Trophoblast cell (in vitro differentiated cells and primary cell): Measurements from ENCODE around the gene AMMECR1L.
"Not testable (repeated sequence)": the region's sequence is repeated elsewhere in the genome, so short reads cannot be mapped to it uniquely, and the experiment has no call there.

ENCODE experiments used
- DNase-seq, 2 donors: peaks; one replicate each; pipeline ENCODE4 v3.0.0-alpha.2; 2016
- H2AFZ ChIP-seq: 2 replicates; pipeline ENCODE4 v1.6.1; 2013; ENCODE audit warnings: low read length, moderate library complexity, mild to moderate bottlenecking; ENCODE audit not compliant: insufficient read depth, poor library complexity
- H2AK5ac ChIP-seq: 2 replicates; pipeline ENCODE4 v1.6.1; 2013; ENCODE audit warnings: mild to moderate bottlenecking, low read length
- H2BK120ac ChIP-seq: 2 replicates; pipeline ENCODE4 v1.6.1; 2013; ENCODE audit warnings: low read length, mild to moderate bottlenecking, moderate library complexity; ENCODE audit not compliant: insufficient read depth, poor library complexity
- H2BK12ac ChIP-seq: 2 replicates; pipeline ENCODE4 v1.6.1; 2013; ENCODE audit warnings: mild to moderate bottlenecking, low read length, moderate library complexity
- H2BK5ac ChIP-seq: 2 replicates; pipeline ENCODE4 v1.6.1; 2013; ENCODE audit warnings: low read length, low read depth, moderate library complexity, mild to moderate bottlenecking; ENCODE audit not compliant: poor library complexity
- H3K14ac ChIP-seq: 2 replicates; pipeline ENCODE4 v1.6.1; 2013; ENCODE audit warnings: mild to moderate bottlenecking, low read length
- H3K18ac ChIP-seq: 2 replicates; pipeline ENCODE4 v1.6.1; 2013; ENCODE audit warnings: mild to moderate bottlenecking, low read length
- H3K23ac ChIP-seq: 2 replicates; pipeline ENCODE4 v1.6.1; 2013; ENCODE audit warnings: low read length
- H3K27ac ChIP-seq: 2 replicates; pipeline ENCODE4 v1.5.1; 2013; ENCODE audit warnings: low read depth, mild to moderate bottlenecking, inconsistent platforms, low read length, moderate library complexity
- H3K27me3 ChIP-seq: 2 replicates; pipeline ENCODE4 v1.6.1; 2013; ENCODE audit warnings: inconsistent platforms, mild to moderate bottlenecking, low read length, moderate library complexity; ENCODE audit not compliant: insufficient read depth
- H3K36me3 ChIP-seq, 2 experiments: 1 replicate in 1 of 2; 2 replicates in 1 of 2; pipeline ENCODE4 v1.6.1; 2013; ENCODE audit warnings: low read length in 2 of 2, mild to moderate bottlenecking in 2 of 2, moderate library complexity in 1 of 2; ENCODE audit not compliant: insufficient read depth in 2 of 2, control insufficient read depth in 1 of 2
- H3K4ac ChIP-seq: 2 replicates; pipeline ENCODE4 v1.6.1; 2013; ENCODE audit warnings: low read depth, mild to moderate bottlenecking, low read length, moderate library complexity
- H3K4me1 ChIP-seq, 2 experiments: 1 replicate in 1 of 2; 2 replicates in 1 of 2; pipeline ENCODE4 v1.6.1; 2013; ENCODE audit warnings: low read length in 2 of 2, mild to moderate bottlenecking in 2 of 2, moderate library complexity in 1 of 2; ENCODE audit not compliant: insufficient read depth in 2 of 2, control insufficient read depth in 1 of 2
- H3K4me2 ChIP-seq: 2 replicates; pipeline ENCODE4 v1.6.1; 2013; ENCODE audit warnings: inconsistent platforms, mild to moderate bottlenecking, low read length, moderate library complexity
- H3K4me3 ChIP-seq: 2 replicates; pipeline ENCODE4 v1.5.1; 2013; ENCODE audit warnings: mild to moderate bottlenecking, low read depth, low read length, inconsistent platforms
- H3K79me1 ChIP-seq: one replicate; pipeline ENCODE4 v1.6.1; 2013; ENCODE audit warnings: low read length
- H3K79me2 ChIP-seq: 2 replicates; pipeline ENCODE4 v1.6.1; 2013; ENCODE audit warnings: low read length, mild to moderate bottlenecking; ENCODE audit not compliant: control insufficient read depth, insufficient read depth, poor library complexity
- H3K9ac ChIP-seq: 2 replicates; pipeline ENCODE4 v1.6.1; 2013; ENCODE audit warnings: mild to moderate bottlenecking, low read length
- H3K9me3 ChIP-seq: 2 replicates; pipeline ENCODE4 v1.6.1; 2013; ENCODE audit warnings: low read depth, mild to moderate bottlenecking, control low read depth, inconsistent platforms, low read length; ENCODE audit not compliant: insufficient read depth
- H4K12ac ChIP-seq: 2 replicates; pipeline ENCODE4 v1.6.1; 2013; ENCODE audit warnings: low read depth, mild to moderate bottlenecking, low read length, moderate library complexity
- H4K8ac ChIP-seq: 2 replicates; pipeline ENCODE4 v1.6.1; 2013; ENCODE audit warnings: low read depth, mild to moderate bottlenecking, low read length, moderate library complexity
- H4K91ac ChIP-seq: one replicate; pipeline ENCODE4 v1.6.1; 2013; ENCODE audit warnings: low read depth, mild to moderate bottlenecking, low read length, moderate library complexity
- WGBS: extraction: QIAGEN DNeasy Blood & Tissue Kit; methylation state at CpG from one replicate; pipeline ENCODE4 v1.1.7; 2013; ENCODE audit warnings: missing lambda C conversion rate; ENCODE audit not compliant: insufficient read length, insufficient coverage; ENCODE audit errors: extremely low coverage; 5-methylcytosine and 5-hydroxymethylcytosine counted together

The AMMECR1L gene

GRCh38 chr2:127818794-127819425, 66.8 kb downstream of the AMMECR1L start:
- Histone ChIP-seq H3K4me2 (no peak overlapping the region), H3K27ac (no peak overlapping the region), H2BK12ac (no peak overlapping the region), H2AK5ac (no peak overlapping the region), H3K4ac (no peak overlapping the region), H3K18ac (no peak overlapping the region), H4K8ac (no peak overlapping the region), H3K79me2 (no peaks in the 10 kb centered on the region), H3K9me3 (peaks cover 7% of the 10 kb centered on the region), H3K4me3 (no peak overlapping the region), H3K14ac (no peak overlapping the region), H3K79me1 (no peaks in the 10 kb centered on the region), H3K9ac (no peak overlapping the region), H4K12ac (no peak overlapping the region), H3K36me3 (no peaks in the 10 kb centered on the region), H2BK120ac (no peak overlapping the region), H3K27me3 (no peaks in the 10 kb centered on the region), H3K4me1 (no peaks in the 10 kb centered on the region), H3K23ac (no peak overlapping the region), H2BK5ac (no peak overlapping the region), H2AFZ (no peak overlapping the region), H4K91ac (no peak overlapping the region)
- WGBS, result no CpG with 5 or more reads among the region's 8 CpGs
- no peak for DNase-seq

GRCh38 chr2:127818241-127818640, 67.5 kb downstream of the AMMECR1L start:
- no peak overlapping the region for H3K4me3 ChIP-seq
- no peak overlapping the region for H2AK5ac ChIP-seq
- no peaks in the 10 kb centered on the region for H3K36me3 ChIP-seq
- no peak overlapping the region for H3K4ac ChIP-seq
- H3K4me1 ChIP-seq, result no peaks in the 10 kb centered on the region
- peaks cover 7% of the 10 kb centered on the region for H3K9me3 ChIP-seq
- no peak overlapping the region for H3K14ac ChIP-seq
- H2AFZ ChIP-seq, result no peak overlapping the region
- no peak overlapping the region for H2BK120ac ChIP-seq
- no peak overlapping the region for H2BK12ac ChIP-seq
- no peak for DNase-seq
- no peak overlapping the region for H4K8ac ChIP-seq
- no peak overlapping the region for H4K91ac ChIP-seq
- no peak overlapping the region for H4K12ac ChIP-seq
- H3K18ac ChIP-seq, result no peak overlapping the region
- no peak overlapping the region for H3K27ac ChIP-seq
- H3K27me3 ChIP-seq, result no peaks in the 10 kb centered on the region
- H3K9ac ChIP-seq, result no peak overlapping the region
- H3K79me2 ChIP-seq, result no peaks in the 10 kb centered on the region
- no peak overlapping the region for H3K23ac ChIP-seq
- H3K79me1 ChIP-seq, result no peaks in the 10 kb centered on the region
- H2BK5ac ChIP-seq, result no peak overlapping the region
- WGBS, result no CpG with 5 or more reads among the region's 5 CpGs
- H3K4me2 ChIP-seq, result no peak overlapping the region

- no peak overlapping the region for H3K23ac ChIP-seq
- no peaks in the 10 kb centered on the region for H3K9me3 ChIP-seq
- no peak overlapping the region for H3K4ac ChIP-seq
- no peak overlapping the region for H4K8ac ChIP-seq
- no peak overlapping the region for H2BK5ac ChIP-seq
- no peaks in the 10 kb centered on the region for H3K27me3 ChIP-seq
- no peak overlapping the region for H2AFZ ChIP-seq
- H2BK12ac ChIP-seq, result no peak overlapping the region
- H2BK120ac ChIP-seq, result no peak overlapping the region
- no peak overlapping the region for H3K27ac ChIP-seq
- no peak overlapping the region for H3K18ac ChIP-seq
- H3K36me3 ChIP-seq, result no peaks in the 10 kb centered on the region
- no peak overlapping the region for H3K14ac ChIP-seq
- no peak overlapping the region for H4K12ac ChIP-seq
- H3K9ac ChIP-seq, result no peak overlapping the region
- no peak for DNase-seq
- no CpG with 5 or more reads among the region's 1 CpG for WGBS
- peaks cover 6% of the 10 kb centered on the region for H3K79me2 ChIP-seq
- no peak overlapping the region for H3K4me3 ChIP-seq
- no peak overlapping the region for H3K4me2 ChIP-seq
- H3K4me1 ChIP-seq, result peaks cover 4% of the 10 kb centered on the region in 2 experiments
- H3K79me1 ChIP-seq, result peaks cover 9% of the 10 kb centered on the region
- H4K91ac ChIP-seq, result no peak overlapping the region
- no peak overlapping the region for H2AK5ac ChIP-seq
Measured at GRCh38 chr2:127814677-127815076, 71.1 kb downstream of the AMMECR1L start.

DNA sequence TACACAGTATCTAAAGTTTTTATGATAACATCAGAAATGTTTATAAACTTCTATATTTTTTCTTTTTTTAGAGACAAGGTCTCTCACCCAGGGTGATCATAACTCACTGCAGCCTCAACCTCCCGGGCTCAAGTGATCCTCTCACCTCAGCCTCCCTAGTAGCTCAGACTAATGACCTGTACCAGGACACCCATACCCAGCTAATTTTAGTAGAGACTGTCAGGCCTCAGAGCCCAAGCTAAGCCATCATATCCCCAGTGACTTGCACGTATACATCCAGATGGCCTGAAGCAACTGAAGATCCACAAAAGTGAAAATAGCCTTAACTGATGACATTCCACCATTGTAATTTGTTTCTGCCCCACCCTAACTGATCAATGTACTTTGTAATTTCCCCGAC, 73.3 kb downstream of the AMMECR1L start:
- H3K4me2 ChIP-seq, H3K27ac ChIP-seq, H3K79me1 ChIP-seq, H2BK120ac ChIP-seq, H4K12ac ChIP-seq, H3K18ac ChIP-seq, H4K8ac ChIP-seq, H3K4me1 ChIP-seq, H3K9ac ChIP-seq, H4K91ac ChIP-seq, H2AK5ac ChIP-seq, H2AFZ ChIP-seq, H3K9me3 ChIP-seq, H3K79me2 ChIP-seq, H3K23ac ChIP-seq, H2BK12ac ChIP-seq, H3K14ac ChIP-seq, H3K4me3 ChIP-seq, H3K36me3 ChIP-seq, H3K4ac ChIP-seq, H2BK5ac ChIP-seq, H3K27me3 ChIP-seq, DNase-seq: not testable (repeated sequence)
- no CpG with 5 or more reads among the region's 3 CpGs for WGBS
